HepG2 (cell line): Measurements from ENCODE around the gene IGF2. TPM values are rescaled to one million over a fixed set of nuclear protein-coding genes. Genes with fewer than 3 reads are reported as not detected.

ENCODE experiments used
- BATF2 ChIP-seq: sonication (generic); formaldehyde crosslinking; IDR thresholded peaks from 2 replicates; pipeline ENCODE4 v1.8.0; 2022; ENCODE audit warnings: mild to moderate bottlenecking, missing genetic modification reagents, moderate library complexity
- BRF2 ChIP-seq: sonication (generic); formaldehyde crosslinking; IDR thresholded peaks from 2 replicates; pipeline ENCODE4 v1.8.1; 2022; ENCODE audit warnings: mild to moderate bottlenecking, missing genetic modification reagents
- DZIP1 ChIP-seq: sonication (generic); formaldehyde crosslinking; IDR thresholded peaks from 2 replicates; pipeline ENCODE4 v1.5.0; 2020; ENCODE audit warnings: mild to moderate bottlenecking, missing genetic modification reagents
- EP300 ChIP-seq, 3 experiments: sonication (generic) in 1 of 3; formaldehyde crosslinking in 1 of 3; IDR thresholded peaks; 2 replicates each; pipeline versions ENCODE4 v1.5.1 to v1.6.1; 2011 to 2020; ENCODE audit warnings: low read depth in 2 of 3, low read length in 2 of 3, borderline replicate concordance in 1 of 3, improper control_type of control experiment in 1 of 3, mild to moderate bottlenecking in 1 of 3, missing genetic modification reagents in 1 of 3, moderate library complexity in 1 of 3
- GLI4 ChIP-seq: sonication (generic); formaldehyde crosslinking; IDR thresholded peaks from 2 replicates; pipeline ENCODE4 v1.5.1; 2020; ENCODE audit warnings: missing genetic modification reagents, mild to moderate bottlenecking, moderate library complexity, borderline replicate concordance
- GZF1 ChIP-seq: sonication (generic); formaldehyde crosslinking; IDR thresholded peaks from 2 replicates; pipeline ENCODE4 v1.5.1; 2020; ENCODE audit warnings: mild to moderate bottlenecking, missing genetic modification reagents
- KAT2B ChIP-seq: fragments of 150-350 bp; IDR thresholded peaks from 2 replicates; pipeline ENCODE4 v1.6.1; 2014; ENCODE audit warnings: low read depth, low read length, borderline replicate concordance
- MXD4 ChIP-seq: IDR thresholded peaks from 2 replicates; pipeline ENCODE4 v1.6.1; 2016; ENCODE audit warnings: mild to moderate bottlenecking, missing biosample characterization, missing genetic modification reagents
- NCOR1 ChIP-seq: fragments of 200-600 bp; sonication (generic); IDR thresholded peaks from 2 replicates; pipeline ENCODE4 v1.7.0; 2017; ENCODE audit warnings: antibody characterized with exemption, low read length, borderline replicate concordance
- PLSCR1 ChIP-seq: sonication (generic); formaldehyde crosslinking; IDR thresholded peaks from 2 replicates; pipeline ENCODE4 v1.5.0; 2020; ENCODE audit warnings: missing genetic modification reagents, mild to moderate bottlenecking, borderline replicate concordance
- SKI ChIP-seq: fragments of 450-650 bp; IDR thresholded peaks from one replicate; pipeline ENCODE4 v1.6.1; 2018; ENCODE audit warnings: mild to moderate bottlenecking; ENCODE audit not compliant: partially characterized antibody
- SP4 ChIP-seq: sonication (generic); formaldehyde crosslinking; IDR thresholded peaks from 2 replicates; pipeline ENCODE4 v1.8.1; 2023; ENCODE audit warnings: mild to moderate bottlenecking, missing genetic modification reagents
- SSRP1 ChIP-seq: IDR thresholded peaks from 2 replicates; pipeline ENCODE4 v1.6.1; 2016; ENCODE audit warnings: control low read depth
- ZBTB38 ChIP-seq: sonication (generic); formaldehyde crosslinking; IDR thresholded peaks from 2 replicates; pipeline ENCODE4 v1.5.1; 2020; ENCODE audit warnings: mild to moderate bottlenecking, missing genetic modification reagents
- ZC3H13 ChIP-seq: sonication (generic); formaldehyde crosslinking; IDR thresholded peaks from 2 replicates; pipeline ENCODE4 v1.8.1; 2023; ENCODE audit warnings: mild to moderate bottlenecking, missing genetic modification reagents, moderate library complexity
- ZNF24 ChIP-seq: fragments of 450-650 bp; IDR thresholded peaks from 2 replicates; pipeline ENCODE4 v1.6.1; 2017; ENCODE audit warnings: antibody characterized with exemption, mild to moderate bottlenecking
- ZNF251 ChIP-seq: sonication (generic); formaldehyde crosslinking; IDR thresholded peaks from 2 replicates; pipeline ENCODE4 v1.9.0; 2021; ENCODE audit warnings: mild to moderate bottlenecking, missing genetic modification reagents
- ZNF280B ChIP-seq: sonication (generic); formaldehyde crosslinking; IDR thresholded peaks from 2 replicates; pipeline ENCODE4 v1.5.0; 2020; ENCODE audit warnings: missing genetic modification reagents, mild to moderate bottlenecking, borderline replicate concordance
- ZNF329 ChIP-seq: sonication (generic); formaldehyde crosslinking; IDR thresholded peaks from 2 replicates; pipeline ENCODE4 v1.9.0; 2021; ENCODE audit warnings: low read depth, mild to moderate bottlenecking, missing genetic modification reagents
- ZNF34 ChIP-seq: sonication (generic); formaldehyde crosslinking; IDR thresholded peaks from 2 replicates; pipeline ENCODE4 v1.4.0; 2020; ENCODE audit warnings: mild to moderate bottlenecking, missing genetic modification reagents, borderline replicate concordance
- ZNF530 ChIP-seq: sonication (generic); formaldehyde crosslinking; IDR thresholded peaks from 2 replicates; pipeline ENCODE4 v1.5.0; 2020; ENCODE audit warnings: low read depth, mild to moderate bottlenecking, missing genetic modification reagents
- ZNF644 ChIP-seq: IDR thresholded peaks from 2 replicates; pipeline ENCODE4 v1.6.1; 2016; ENCODE audit warnings: low read depth
- ZNF816 ChIP-seq: sonication (generic); formaldehyde crosslinking; IDR thresholded peaks from 2 replicates; pipeline ENCODE4 v1.8.0; 2022; ENCODE audit warnings: missing genetic modification reagents, mild to moderate bottlenecking, borderline replicate concordance
- polyA plus RNA-seq, 8 experiments: library from polyadenylated mRNA; depleted of rRNA in 3 of 8; stranded (reverse) in 7 of 8; unstranded in 1 of 8; fragments of >200 nt; fragmentation: Illumina TruSeq in 4 of 8; extraction: Trizol in 4 of 8; gene quantifications; 2 replicates each; pipeline versions ENCODE4 v1.2.1 to v1.2.3, GENCODE V29; 2011 to 2016; ENCODE audit warnings: low read depth in 4 of 8, missing spikeins in 1 of 8, mixed read lengths in 1 of 8; ENCODE audit not compliant: insufficient read depth in 1 of 8
- total RNA-seq, 5 experiments: library from RNA; depleted of rRNA; stranded (reverse); fragments of >200 nt; fragmentation: Illumina TruSeq; extraction: Trizol; gene quantifications; 2 replicates each; pipeline ENCODE4 v1.2.3, GENCODE V29; 2016; ENCODE audit warnings: low read depth in 1 of 5

Gene IGF2
- total and polyA plus RNA-seq, 2 of the 13 experiments (the other 11 are each of a cell fraction or from before 2014, with no cell fraction given) = 79.1 to 254 TPM

GRCh38 chr11:2138431-2139122 lies 612 bp downstream of the IGF2 start (continued):
- no peak for TF ChIP-seq DZIP1
- TF ChIP-seq ZNF251 (CRISPR knock-in tag) = no peak
- no peak for TF ChIP-seq MXD4 (CRISPR knock-in tag)
- peak; percentile 25; the same call in 1 of the 2 replicates for TF ChIP-seq ZBTB38 (CRISPR knock-in tag)
- TF ChIP-seq EP300 (IDR thresholded peaks at IDR 0.05; ENCODE audit: low read depth in 2 of 2, low read length in 2 of 2) = no peak
- TF ChIP-seq EP300 (CRISPR knock-in tag; IDR thresholded peaks at IDR 0.05; ENCODE audit: borderline replicate concordance) = no peak
- no peak for TF ChIP-seq PLSCR1 (CRISPR knock-in tag)
- TF ChIP-seq ZNF24 = no peak
- TF ChIP-seq ZNF329 (CRISPR knock-in tag) = no peak
- TF ChIP-seq NCOR1 = no peak
- TF ChIP-seq ZNF280B (CRISPR knock-in tag) = 0 out of 2 replicates have a peak, but pooled peaks have one; percentile 51
- peak; percentile 98 for TF ChIP-seq ZC3H13 (CRISPR knock-in tag)
- no peak for TF ChIP-seq GZF1 (CRISPR knock-in tag)
- no peak for TF ChIP-seq KAT2B
- TF ChIP-seq BRF2 (CRISPR knock-in tag) = no peak
- TF ChIP-seq SP4 (CRISPR knock-in tag) = 0 out of 2 replicates have a peak, but pooled peaks have one; percentile 39
- peak; percentile 99 for TF ChIP-seq SSRP1
- no peak for TF ChIP-seq GLI4 (CRISPR knock-in tag)
- TF ChIP-seq ZNF644 (CRISPR knock-in tag) = no peak
- TF ChIP-seq SKI = no peak
- peak; percentile 39; the same call in 1 of the 2 replicates for TF ChIP-seq ZNF816 (CRISPR knock-in tag)
- peak; percentile 33; the same call in 1 of the 2 replicates for TF ChIP-seq BATF2 (CRISPR knock-in tag)
- TF ChIP-seq ZNF34 (CRISPR knock-in tag) = no peak
- no peak for TF ChIP-seq ZNF530
